Esophagus squamous epithelium (tissue), 5 donors: Measurements from ENCODE around the gene DDB1. TPM values are rescaled to one million over a fixed set of nuclear protein-coding genes. Genes with fewer than 3 reads are reported as not detected.

Experiments
- DNase-seq: peaks from one replicate; lab custom pipeline; 2025; lab: John Stamatoyannopoulos, UW
- H3K27ac ChIP-seq, 4 donors: fragments of 200-600 bp; sonication (generic); one replicate each; pipeline ENCODE4 v1.5.1; 2016 to 2019; ENCODE audit warnings: mild to moderate bottlenecking in 1 of 4
- H3K27me3 ChIP-seq, 4 donors: fragments of 200-600 bp; sonication (generic); 1 replicate in 3 of 4; 2 replicates in 1 of 4; pipeline versions ENCODE4 v1.5.1 to v1.6.0; 2017 to 2021; ENCODE audit warnings: antibody characterized with exemption in 1 of 4
- H3K36me3 ChIP-seq, 3 donors: fragments of 200-600 bp; sonication (generic); one replicate each; pipeline ENCODE4 v1.5.1; 2016 to 2019
- H3K4me1 ChIP-seq, 3 donors: fragments of 200-600 bp; sonication (generic); one replicate each; pipeline ENCODE4 v1.5.1; 2017 to 2019
- H3K4me3 ChIP-seq, 4 donors: fragments of 200-600 bp; sonication (generic); 1 replicate in 3 of 4; 2 replicates in 1 of 4; pipeline ENCODE4 v1.5.1; 2016 to 2019; ENCODE audit warnings: mild to moderate bottlenecking in 2 of 4, moderate library complexity in 1 of 4
- H3K9me3 ChIP-seq, 3 donors: fragments of 200-600 bp; sonication (generic); one replicate each; pipeline ENCODE4 v1.5.1; 2016 to 2019
- POLR2A ChIP-seq, 4 donors: fragments of 450-650 bp; IDR thresholded peaks; one replicate each; pipeline ENCODE4 v1.6.1; 2017; ENCODE audit warnings: antibody characterized with exemption in 4 of 4, mild to moderate bottlenecking in 4 of 4, moderate library complexity in 3 of 4
- WGBS, 2 donors: methylation state at CpG; one replicate each; pipeline ENCODE4 v1.1.5; 2018; 5-methylcytosine and 5-hydroxymethylcytosine counted together
- intact Hi-C: fragments of 100-400 bp; cut with DNase I; formaldehyde crosslinking; loops from one replicate; pipeline ENCODE4 v1.15.0; 2022
- total RNA-seq, 4 donors: library from RNA; depleted of rRNA; stranded (reverse); fragments of >200 nt; gene quantifications; one replicate each; pipeline ENCODE4 v1.1.0, GENCODE V29; 2016
- TF ChIP-seq, protein P1 (sequence below), 6 experiments: fragments of 450-650 bp in 4 of 6; fragments of 200-600 bp in 2 of 6; sonication (generic) in 2 of 6; IDR thresholded peaks; one replicate each; pipeline ENCODE4 v1.5.1; 2016 to 2019; ENCODE audit warnings: antibody characterized with exemption in 6 of 6, mild to moderate bottlenecking in 4 of 6, moderate library complexity in 4 of 6
- donor health status: DM: yes; HTN: yes; CAD: no.

The DDB1 gene
- total RNA-seq, 4 donors from 2014 or later = 98.9 to 146 (median 127) TPM

DNA sequence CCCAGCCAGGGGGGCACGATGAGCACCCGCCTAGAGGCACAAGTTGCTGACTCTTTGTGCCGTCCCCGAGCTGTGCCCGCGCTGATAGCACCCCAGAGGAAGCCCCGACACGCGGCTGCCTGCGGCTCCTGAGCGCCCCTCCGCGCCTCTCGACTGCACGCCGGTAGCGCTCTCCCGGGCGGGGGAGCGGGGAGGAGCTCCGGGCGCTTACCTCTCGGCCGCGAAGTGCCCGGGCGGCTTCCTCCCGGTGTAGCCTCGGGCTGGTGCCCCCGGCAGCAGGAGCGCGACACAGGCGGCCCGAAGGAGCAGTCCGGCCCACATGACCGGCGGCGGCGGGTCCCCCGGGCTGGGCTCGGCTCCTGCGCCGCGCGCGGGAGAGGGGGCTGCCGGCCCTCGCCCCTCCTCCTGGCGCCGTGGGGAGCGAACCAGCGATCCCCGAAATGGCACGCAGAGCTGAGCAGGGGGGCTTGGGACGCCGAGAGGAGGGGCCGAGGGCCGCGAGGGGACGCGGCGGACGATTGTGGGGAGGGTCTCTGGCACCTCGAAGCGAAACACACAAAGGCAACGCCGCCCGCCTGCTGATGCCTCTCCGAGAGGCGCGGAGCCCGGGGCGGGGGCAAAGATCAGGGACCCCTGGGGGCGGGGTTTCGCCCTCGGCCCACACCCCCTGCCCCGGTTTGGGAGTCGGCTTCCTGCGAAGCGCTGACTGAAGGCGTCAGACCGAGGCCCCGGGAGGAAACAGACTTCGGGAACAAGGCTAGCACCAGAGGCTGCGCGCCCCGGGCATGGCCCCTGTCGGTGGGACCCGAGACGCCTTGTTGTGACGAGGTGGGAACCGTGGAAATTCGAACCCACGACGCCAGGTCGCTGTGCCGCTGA is 37.9 kb downstream of the DDB1 start, which contains the start of gene VWCE:
VWCE (minus strand) TSS at position 600 of the 879 bp plus-strand sequence; CDS start at position 321, 279 bp downstream.
- peaks cover 0 to 46% (median 0%) of the 10 kb centered on the region in 4 donors for H3K27me3 ChIP-seq
- no peak for DNase-seq
- peak within 1 kb of the TSS; percentile 46 to 69 (median 56) for H3K4me3 ChIP-seq
- peak within 1 kb of the TSS in 2 of 4 donors; percentile 18 to 60 for H3K27ac ChIP-seq
- no peaks in the 10 kb centered on the region for H3K9me3 ChIP-seq
- intact Hi-C loops = no loop called here
- peaks cover 3 to 15% (median 4%) of the 10 kb centered on the region in 3 donors for H3K36me3 ChIP-seq
- H3K4me1 ChIP-seq = peaks cover 29 to 49% (median 37%) of the 10 kb centered on the region in 3 donors
- 42% methylated on average over 10 of the region's 97 CpGs; no CpG with 5 or more reads in 1 of the 2 donors for WGBS, 2 donors
- TF ChIP-seq, protein P1, sequence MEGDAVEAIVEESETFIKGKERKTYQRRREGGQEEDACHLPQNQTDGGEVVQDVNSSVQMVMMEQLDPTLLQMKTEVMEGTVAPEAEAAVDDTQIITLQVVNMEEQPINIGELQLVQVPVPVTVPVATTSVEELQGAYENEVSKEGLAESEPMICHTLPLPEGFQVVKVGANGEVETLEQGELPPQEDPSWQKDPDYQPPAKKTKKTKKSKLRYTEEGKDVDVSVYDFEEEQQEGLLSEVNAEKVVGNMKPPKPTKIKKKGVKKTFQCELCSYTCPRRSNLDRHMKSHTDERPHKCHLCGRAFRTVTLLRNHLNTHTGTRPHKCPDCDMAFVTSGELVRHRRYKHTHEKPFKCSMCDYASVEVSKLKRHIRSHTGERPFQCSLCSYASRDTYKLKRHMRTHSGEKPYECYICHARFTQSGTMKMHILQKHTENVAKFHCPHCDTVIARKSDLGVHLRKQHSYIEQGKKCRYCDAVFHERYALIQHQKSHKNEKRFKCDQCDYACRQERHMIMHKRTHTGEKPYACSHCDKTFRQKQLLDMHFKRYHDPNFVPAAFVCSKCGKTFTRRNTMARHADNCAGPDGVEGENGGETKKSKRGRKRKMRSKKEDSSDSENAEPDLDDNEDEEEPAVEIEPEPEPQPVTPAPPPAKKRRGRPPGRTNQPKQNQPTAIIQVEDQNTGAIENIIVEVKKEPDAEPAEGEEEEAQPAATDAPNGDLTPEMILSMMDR (IDR thresholded peaks at IDR 0.05) = no peak
- TF ChIP-seq POLR2A (IDR thresholded peaks at IDR 0.05) = no peak

DNA sequence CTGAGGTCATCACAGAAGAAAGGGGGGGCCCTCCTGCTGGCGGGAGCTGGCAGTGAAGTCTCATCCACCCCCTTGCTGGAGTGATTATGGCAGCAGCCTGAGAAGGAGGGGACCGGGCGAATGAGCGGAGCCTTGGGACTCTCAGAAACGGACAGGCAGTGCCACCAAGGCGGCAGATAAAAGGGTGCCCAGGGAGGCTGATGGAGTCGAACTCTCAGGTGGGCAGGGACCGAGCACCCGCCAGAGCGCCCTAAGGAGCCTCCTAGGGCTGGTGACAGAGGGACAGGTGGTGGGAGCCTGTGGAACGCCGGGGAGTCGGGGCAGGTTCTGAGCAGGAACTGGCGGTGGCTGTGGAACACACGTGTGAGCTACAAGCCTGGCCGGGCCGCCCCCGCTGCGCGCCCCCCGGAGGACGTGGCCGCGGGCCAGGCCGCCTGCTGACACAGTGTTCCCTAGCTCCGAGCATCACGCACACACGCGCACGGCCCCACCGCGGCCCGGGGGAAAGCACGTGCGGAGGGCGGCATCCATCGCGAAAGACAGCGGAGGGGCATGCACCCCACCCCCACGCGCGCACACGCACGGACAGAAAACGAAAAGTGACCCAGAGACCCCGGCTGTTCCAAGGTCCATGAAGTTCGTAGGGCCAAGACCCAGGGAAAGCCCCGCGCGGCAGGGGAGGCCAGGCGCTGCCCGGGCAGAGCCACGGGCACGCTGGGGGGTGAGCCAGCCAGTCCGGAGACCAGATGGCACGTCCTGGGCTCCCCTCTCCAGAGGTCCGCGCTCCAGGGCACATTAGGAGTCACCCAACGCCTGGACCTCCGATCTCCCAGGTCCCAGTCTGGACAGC is 38.8 kb downstream of the DDB1 start:
- 2 to 4% methylated on average over 11 of the region's 60 CpGs for WGBS, 2 donors
- TF ChIP-seq, protein P1 (IDR thresholded peaks at IDR 0.05) = no peak
- TF ChIP-seq POLR2A (IDR thresholded peaks at IDR 0.05) = no peak
- Histone ChIP-seq H3K4me3 (peak overlapping the region; percentile 46 to 69 (median 56)), H3K27me3 (peaks cover 0 to 46% (median 0%) of the 10 kb centered on the region in 4 donors), H3K27ac (peak overlapping the region in 1 of 4 donors; percentile 60), H3K9me3 (no peaks in the 10 kb centered on the region), H3K36me3 (peaks cover 0 to 7% (median 0%) of the 10 kb centered on the region in 3 donors), H3K4me1 (peaks cover 29 to 49% (median 37%) of the 10 kb centered on the region in 3 donors)
- no peak for DNase-seq
- intact Hi-C loops = no loop called here

DNA sequence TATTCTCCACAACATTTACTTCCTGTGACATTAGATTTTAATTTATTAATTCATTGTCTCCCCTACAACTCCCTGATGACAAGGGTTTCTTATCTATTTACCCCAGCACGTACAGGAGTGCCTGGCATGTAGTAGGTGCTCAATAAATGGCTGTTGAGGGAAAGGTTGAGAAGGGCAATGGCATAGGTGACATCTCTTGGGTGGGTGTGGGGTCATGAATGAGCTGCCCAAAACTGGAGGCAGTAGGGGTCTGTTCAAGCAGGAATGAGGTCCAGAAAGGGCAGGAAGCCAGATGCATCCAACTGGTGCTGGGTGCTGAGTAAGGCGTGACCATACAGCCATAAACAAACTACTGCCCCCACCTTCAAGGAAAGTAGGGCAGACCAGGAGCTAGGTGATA is 40.5 kb downstream of the DDB1 start:
- H3K4me1 ChIP-seq = peaks cover 23 to 33% (median 27%) of the 10 kb centered on the region in 3 donors
- no peaks in the 10 kb centered on the region for H3K9me3 ChIP-seq
- no peak for DNase-seq
- no peak overlapping the region for H3K4me3 ChIP-seq
- H3K27me3 ChIP-seq = peaks cover 0 to 46% (median 0%) of the 10 kb centered on the region in 4 donors
- H3K36me3 ChIP-seq = no peaks in the 10 kb centered on the region
- TF ChIP-seq POLR2A (IDR thresholded peaks at IDR 0.05) = no peak
- TF ChIP-seq, protein P1 (IDR thresholded peaks at IDR 0.05) = no peak
- H3K27ac ChIP-seq = no peak overlapping the region
- intact Hi-C loops = no loop called here
- 88 to 91% methylated on average over 2 of the region's 2 CpGs for WGBS, 2 donors

DNA sequence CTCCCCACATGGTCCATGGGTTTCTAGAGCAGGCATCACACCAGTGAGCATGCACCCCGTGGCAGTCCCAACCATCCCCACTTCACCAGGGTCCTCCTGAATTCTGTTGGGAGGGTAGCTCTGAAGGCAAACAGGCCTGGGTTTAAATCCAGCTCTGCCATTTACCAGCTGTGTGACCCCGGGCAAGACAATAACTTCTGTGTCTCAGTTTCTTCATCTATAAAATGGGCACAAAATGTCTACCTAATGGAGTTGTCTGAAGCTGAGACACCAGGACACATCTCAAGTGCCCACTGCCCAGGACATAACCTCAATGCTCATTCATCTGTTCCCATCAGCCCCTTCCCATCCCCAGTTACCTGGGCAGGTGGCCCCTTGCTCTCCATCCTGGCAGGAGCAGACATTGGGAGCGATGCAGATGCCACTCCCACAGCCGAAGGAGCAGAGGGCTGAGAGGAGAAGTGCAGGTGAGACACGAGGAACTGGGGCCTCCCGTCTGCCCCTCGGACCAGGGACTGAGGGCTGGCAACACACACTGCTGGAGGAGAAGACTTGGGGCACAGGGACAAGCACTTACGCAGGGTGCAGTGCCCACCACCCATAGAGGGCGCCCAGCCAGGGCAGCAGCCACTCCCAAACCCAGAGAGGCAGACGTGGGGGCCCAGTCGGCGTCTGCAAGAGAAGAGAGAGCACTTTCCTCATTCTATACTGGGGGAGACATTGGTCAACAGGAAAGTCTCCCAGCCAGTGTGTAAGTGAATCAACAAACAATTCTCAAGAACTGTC is 41.8 kb downstream of the DDB1 start:
- Histone ChIP-seq H3K4me1 (peaks cover 19 to 26% (median 22%) of the 10 kb centered on the region in 3 donors), H3K4me3 (no peak overlapping the region), H3K9me3 (no peaks in the 10 kb centered on the region), H3K36me3 (no peaks in the 10 kb centered on the region), H3K27me3 (peaks cover 0 to 46% (median 0%) of the 10 kb centered on the region in 4 donors), H3K27ac (no peak overlapping the region)
- TF ChIP-seq, protein P1 (IDR thresholded peaks at IDR 0.05) = no peak
- TF ChIP-seq POLR2A (IDR thresholded peaks at IDR 0.05) = no peak
- DNase-seq = no peak
- 75 to 94% methylated on average over 9 to 10 of the region's 12 CpGs for WGBS, 2 donors
- intact Hi-C loops = no loop called here
